SU-DHL-6 (cell line): ENCODE results near the gene RAB11B.

Experiments used
- H2AFZ ChIP-seq: fragments of 200-600 bp; sonication (generic); 2 replicates; pipeline ENCODE4 v1.6.1; 2014; ENCODE audit warnings: low read depth, mild to moderate bottlenecking, moderate library complexity, mixed read lengths, antibody characterized with exemption, low read length; ENCODE audit not compliant: severe bottlenecking
- H3F3A ChIP-seq: fragments of 200-600 bp; shearing (Covaris generic); 2 replicates; pipeline ENCODE4 v1.6.0; 2016; ENCODE audit warnings: antibody characterized with exemption, mild to moderate bottlenecking; ENCODE audit not compliant: insufficient read depth
- H3K27ac ChIP-seq: fragments of 200-600 bp; sonication (generic); 2 replicates; pipeline ENCODE4 v1.5.1; 2016; ENCODE audit warnings: low read depth, mild to moderate bottlenecking, low read length, moderate library complexity, mixed read lengths
- H3K27me3 ChIP-seq: fragments of 200-600 bp; sonication (generic), shearing (Covaris generic); 2 replicates; pipeline ENCODE4 v1.6.0; 2014; ENCODE audit warnings: mild to moderate bottlenecking, low read length
- H3K36me3 ChIP-seq: fragments of 200-600 bp; sonication (generic); 2 replicates; pipeline ENCODE4 v1.6.1; 2014; ENCODE audit warnings: mild to moderate bottlenecking, low read length, mixed read lengths
- H3K4me2 ChIP-seq: fragments of 300-600, 200-600 bp; shearing (Covaris generic), sonication (generic); 2 replicates; pipeline ENCODE4 v1.6.0; 2014; ENCODE audit warnings: low read length, low read depth, mild to moderate bottlenecking; ENCODE audit not compliant: poor library complexity, severe bottlenecking
- H3K4me3 ChIP-seq: fragments of 200-600 bp; sonication (generic); 2 replicates; pipeline ENCODE4 v1.5.1; 2014; ENCODE audit warnings: antibody characterized with exemption, low read length, mild to moderate bottlenecking, mixed read lengths; ENCODE audit not compliant: insufficient read depth, poor library complexity, severe bottlenecking
- H3K79me2 ChIP-seq: fragments of 200-600 bp; sonication (generic); 2 replicates; pipeline ENCODE4 v1.6.1; 2014; ENCODE audit warnings: mild to moderate bottlenecking, low read length, moderate library complexity; ENCODE audit not compliant: insufficient read depth
- H3K9ac ChIP-seq: fragments of 200-600 bp; sonication (generic); 2 replicates; pipeline ENCODE4 v1.7.0; 2014; ENCODE audit warnings: mild to moderate bottlenecking, low read length
- H3K9me2 ChIP-seq: fragments of 200-600 bp; sonication (generic); replicated peaks from 2 replicates; pipeline ENCODE4 v1.6.1; 2014; ENCODE audit warnings: low read length; ENCODE audit not compliant: insufficient read depth
- H3K9me3 ChIP-seq: fragments of 200-600 bp; sonication (generic); 2 replicates; pipeline ENCODE4 v1.6.1; 2014; ENCODE audit warnings: low read length, mixed read lengths; ENCODE audit not compliant: insufficient read depth
- H4K20me1 ChIP-seq: fragments of 200-600 bp; sonication (generic); 2 replicates; pipeline ENCODE4 v1.6.1; 2014; ENCODE audit warnings: low read depth, mild to moderate bottlenecking, antibody characterized with exemption, low read length, moderate library complexity, mixed read lengths
- EZH2phosphoT487 ChIP-seq: fragments of 200-600 bp; sonication (generic), shearing (Covaris generic); conservative IDR thresholded peaks from 2 replicates; pipeline ENCODE4 v1.6.1; 2018; ENCODE audit warnings: mild to moderate bottlenecking, antibody characterized with exemption, low read length, moderate library complexity, mixed read lengths
- TF ChIP-seq, protein P1 (sequence below): fragments of 200-600 bp; sonication (generic); IDR thresholded peaks from one replicate; pipeline ENCODE4 v1.5.1; 2017; ENCODE audit warnings: antibody characterized with exemption, mild to moderate bottlenecking, low read length, moderate library complexity; ENCODE audit not compliant: insufficient read depth, poor library complexity, severe bottlenecking

RAB11B gene

GRCh38 chr19:8452446-8453123 is 62.4 kb downstream of the RAB11B start:
- Histone ChIP-seq H3K27ac (no peak overlapping the region), H2AFZ (no peak overlapping the region), H3F3A (peaks cover 8% of the 10 kb centered on the region; the same call in 1 of the 2 replicates), H3K4me3 (no peak overlapping the region), H3K79me2 (peaks cover 99% of the 10 kb centered on the region), H3K27me3 (no peaks in the 10 kb centered on the region), H3K9ac (no peak overlapping the region), H3K9me2 (no peaks in the 10 kb centered on the region), H4K20me1 (peaks cover 54% of the 10 kb centered on the region), H3K36me3 (peaks cover 17% of the 10 kb centered on the region), H3K9me3 (no peaks in the 10 kb centered on the region), H3K4me2 (no peak overlapping the region)
- TF ChIP-seq, protein P1, sequence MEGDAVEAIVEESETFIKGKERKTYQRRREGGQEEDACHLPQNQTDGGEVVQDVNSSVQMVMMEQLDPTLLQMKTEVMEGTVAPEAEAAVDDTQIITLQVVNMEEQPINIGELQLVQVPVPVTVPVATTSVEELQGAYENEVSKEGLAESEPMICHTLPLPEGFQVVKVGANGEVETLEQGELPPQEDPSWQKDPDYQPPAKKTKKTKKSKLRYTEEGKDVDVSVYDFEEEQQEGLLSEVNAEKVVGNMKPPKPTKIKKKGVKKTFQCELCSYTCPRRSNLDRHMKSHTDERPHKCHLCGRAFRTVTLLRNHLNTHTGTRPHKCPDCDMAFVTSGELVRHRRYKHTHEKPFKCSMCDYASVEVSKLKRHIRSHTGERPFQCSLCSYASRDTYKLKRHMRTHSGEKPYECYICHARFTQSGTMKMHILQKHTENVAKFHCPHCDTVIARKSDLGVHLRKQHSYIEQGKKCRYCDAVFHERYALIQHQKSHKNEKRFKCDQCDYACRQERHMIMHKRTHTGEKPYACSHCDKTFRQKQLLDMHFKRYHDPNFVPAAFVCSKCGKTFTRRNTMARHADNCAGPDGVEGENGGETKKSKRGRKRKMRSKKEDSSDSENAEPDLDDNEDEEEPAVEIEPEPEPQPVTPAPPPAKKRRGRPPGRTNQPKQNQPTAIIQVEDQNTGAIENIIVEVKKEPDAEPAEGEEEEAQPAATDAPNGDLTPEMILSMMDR = no peak
- TF ChIP-seq EZH2phosphoT487 = no peak

GRCh38 chr19:8453616-8454015 is 63.5 kb downstream of the RAB11B start:
- no peak for TF ChIP-seq EZH2phosphoT487
- TF ChIP-seq, protein P1 = no peak
- Histone ChIP-seq H3K9me3 (no peaks in the 10 kb centered on the region), H4K20me1 (peaks cover 60% of the 10 kb centered on the region), H3K27ac (no peak overlapping the region), H3K9me2 (no peaks in the 10 kb centered on the region), H2AFZ (no peak overlapping the region), H3F3A (peaks cover 7% of the 10 kb centered on the region; the same call in 1 of the 2 replicates), H3K4me3 (no peak overlapping the region), H3K79me2 (peaks cover 99% of the 10 kb centered on the region), H3K9ac (no peak overlapping the region), H3K4me2 (no peak overlapping the region), H3K27me3 (no peaks in the 10 kb centered on the region), H3K36me3 (peaks cover 23% of the 10 kb centered on the region)
